ENCODE data around the gene GRAMD2B.

GRCh38 chr5:126464016-126464415, 40.8 kb downstream of the GRAMD2B start:
- TF ChIP-seq, protein P1, sequence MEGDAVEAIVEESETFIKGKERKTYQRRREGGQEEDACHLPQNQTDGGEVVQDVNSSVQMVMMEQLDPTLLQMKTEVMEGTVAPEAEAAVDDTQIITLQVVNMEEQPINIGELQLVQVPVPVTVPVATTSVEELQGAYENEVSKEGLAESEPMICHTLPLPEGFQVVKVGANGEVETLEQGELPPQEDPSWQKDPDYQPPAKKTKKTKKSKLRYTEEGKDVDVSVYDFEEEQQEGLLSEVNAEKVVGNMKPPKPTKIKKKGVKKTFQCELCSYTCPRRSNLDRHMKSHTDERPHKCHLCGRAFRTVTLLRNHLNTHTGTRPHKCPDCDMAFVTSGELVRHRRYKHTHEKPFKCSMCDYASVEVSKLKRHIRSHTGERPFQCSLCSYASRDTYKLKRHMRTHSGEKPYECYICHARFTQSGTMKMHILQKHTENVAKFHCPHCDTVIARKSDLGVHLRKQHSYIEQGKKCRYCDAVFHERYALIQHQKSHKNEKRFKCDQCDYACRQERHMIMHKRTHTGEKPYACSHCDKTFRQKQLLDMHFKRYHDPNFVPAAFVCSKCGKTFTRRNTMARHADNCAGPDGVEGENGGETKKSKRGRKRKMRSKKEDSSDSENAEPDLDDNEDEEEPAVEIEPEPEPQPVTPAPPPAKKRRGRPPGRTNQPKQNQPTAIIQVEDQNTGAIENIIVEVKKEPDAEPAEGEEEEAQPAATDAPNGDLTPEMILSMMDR (IDR thresholded peaks at IDR 0.05) = no peak
- TF ChIP-seq EZH2 (IDR thresholded peaks at IDR 0.05) = no peak
